Heart left ventricle (tissue), 13 donors: ENCODE measurements around the gene ADGRA1.

Experiments used
- CTCF ChIP-seq, 12 donors: fragments of 200-600 bp; sonication (generic) in 4 of 12; IDR thresholded peaks; one replicate each; pipeline versions ENCODE4 v1.5.0 to v1.8.0; 2018 to 2022; ENCODE audit warnings: antibody characterized with exemption in 12 of 12, mild to moderate bottlenecking in 5 of 12
- POLR2A ChIP-seq, 2 donors: fragments of 450-650 bp; IDR thresholded peaks; one replicate each; pipeline ENCODE4 v1.6.1; 2017; ENCODE audit warnings: antibody characterized with exemption in 2 of 2, mild to moderate bottlenecking in 2 of 2, moderate library complexity in 2 of 2
- donor health status: ischemic (EF 13 %, LVEDD 7.1; RV severe dilation, severe dysfunction).
- donor health status: DM: no; HTN: yes; CAD: no.
- donor health status: DM: no; HTN: no; CAD: no.
- donor health status: ischemic (EF 25% LVEDD 6.9; RV normal size, moderate dysfunction).
- donor health status: ischemic (EF 25% LVEDD 5.7; RV mildly dilated, moderate dysfunction).
- donor health status: ischemic (EF 35%, LVEDD 5.7; RV mildly dilated, moderate dysfunction).
- donor health status: nonischemic (EF 11% LVEDD 7.7; RV severe dilation, severe dysfunction).
- donor health status: DM: yes; HTN: yes; CAD: no.
- donor health status: PGD.
- donor health status: ischemic (EF 29% LVEDD 5.4; RV normal size, mild dysfunction).
- donor health status: nonischemic (EF 23%, LVEDD 6.1; RV moderate dilation, normal function).

- TF ChIP-seq CTCF (IDR thresholded peaks at IDR 0.05) (no peak), POLR2A (IDR thresholded peaks at IDR 0.05) (no peak)
Observed at GRCh38 chr10:133179128-133179520, 91.4 kb downstream of the ADGRA1 start.
